Retinal pigment epithelial cell (primary cell): ENCODE data around the gene PBX1.

Experiments
- DNase-seq: peaks from one replicate; pipeline ENCODE4 v3.0.0-alpha.2; 2010; ENCODE audit warnings: low read depth
- H3K4me3 ChIP-seq: 2 replicates; pipeline ENCODE4 v1.5.1; 2011; ENCODE audit warnings: mild to moderate bottlenecking, low read length, control low read depth, moderate library complexity
- CTCF ChIP-seq: conservative IDR thresholded peaks from 2 replicates; pipeline ENCODE4 v1.5.1; 2011; ENCODE audit warnings: low read depth, low read length, control low read depth, inconsistent platforms

PBX1 gene

GRCh38 chr1:164590592-164590991 lies 31.6 kb downstream of the PBX1 start:
- H3K4me3 ChIP-seq: no peak overlapping the region
- TF ChIP-seq CTCF: no peak
- DNase-seq: no peak

- H3K4me3 ChIP-seq: no peak overlapping the region
- no peak for DNase-seq
- no peak for TF ChIP-seq CTCF
These were observed 32.9 kb downstream of the PBX1 start for GRCh38 chr1:164591858-164592257.

- H3K4me3 ChIP-seq: no peak overlapping the region
- TF ChIP-seq CTCF: no peak
- no peak for DNase-seq
These were observed 33.6 kb downstream of the PBX1 start for GRCh38 chr1:164592634-164593033.

- H3K4me3 ChIP-seq: no peak overlapping the region
- TF ChIP-seq CTCF: no peak
- DNase-seq: no peak
These were observed 36.2 kb downstream of the PBX1 start for GRCh38 chr1:164595212-164595611.

GRCh38 chr1:164596172-164596571 lies 37.2 kb downstream of the PBX1 start:
- no peak for DNase-seq
- no peak for TF ChIP-seq CTCF
- no peak overlapping the region for H3K4me3 ChIP-seq

GRCh38 chr1:164598719-164599118 lies 39.7 kb downstream of the PBX1 start:
- no peak overlapping the region for H3K4me3 ChIP-seq

GRCh38 chr1:164599272-164599671 lies 40.3 kb downstream of the PBX1 start:
- no peak overlapping the region for H3K4me3 ChIP-seq
- no peak for DNase-seq
- TF ChIP-seq CTCF: no peak

More at GRCh38 chr1:164598719-164599118, 39.7 kb downstream of the PBX1 start:
- no peak for TF ChIP-seq CTCF
- DNase-seq: no peak
